ENCODE data around the gene GRAMD1B. TPM values are rescaled to one million over a fixed set of nuclear protein-coding genes. Genes with fewer than 3 reads are reported as not detected.
A peak's percentile ranks its signal among the peaks of the same experiment; 100 is the strongest.
"Not testable (repeated sequence)": the region's sequence is repeated elsewhere in the genome, so short reads cannot be mapped to it uniquely, and the experiment has no call there.

Gene GRAMD1B
- total RNA-seq, 4 donors from 2014 or later: 31.4 to 152 (median 123) TPM

DNA sequence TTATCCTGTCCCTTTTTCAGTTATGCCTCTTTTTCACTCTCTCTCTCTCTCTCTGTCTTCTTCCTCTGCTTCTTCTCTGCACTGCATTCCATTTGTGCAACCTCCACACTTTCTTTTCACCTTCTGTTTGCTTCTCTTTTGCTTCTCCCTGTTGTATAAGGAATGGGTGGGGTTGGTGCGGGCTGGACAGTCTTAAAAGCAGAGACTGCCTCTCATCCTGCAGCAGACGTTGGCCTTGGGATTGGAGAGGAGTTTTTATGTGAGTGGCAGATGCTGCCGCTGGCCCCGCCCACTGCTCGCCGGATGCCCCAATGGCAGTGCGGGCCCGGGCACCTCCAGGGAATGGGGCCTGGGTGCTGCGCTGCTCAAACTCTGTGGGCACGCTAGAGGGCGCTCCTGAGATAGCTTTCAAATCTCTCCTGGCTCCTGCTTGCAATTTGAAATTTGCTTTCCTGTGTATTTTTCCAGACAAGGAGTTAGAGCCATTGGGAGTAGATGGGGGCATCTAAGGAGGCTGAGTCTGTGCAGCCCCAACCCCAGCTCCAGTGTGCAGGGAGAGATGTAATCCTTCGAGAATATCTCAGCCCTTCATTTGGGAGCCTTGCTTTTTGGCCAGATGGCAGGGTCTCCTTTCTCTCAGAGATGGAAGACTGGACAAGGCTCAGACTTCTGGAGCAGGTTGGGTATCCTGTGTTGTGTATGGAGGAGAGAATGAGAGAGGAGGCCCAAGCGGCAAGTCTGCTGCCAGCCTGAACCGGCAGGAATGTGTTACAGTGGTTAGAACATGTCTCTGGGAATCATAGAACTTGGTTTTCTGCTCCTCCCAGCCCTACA is 81.2 kb downstream of the GRAMD1B start:
- H3K27ac ChIP-seq: no peak overlapping the region
- H3K9me3 ChIP-seq: no peaks in the 10 kb centered on the region
- H3K4me1 ChIP-seq: no peaks in the 10 kb centered on the region
- H3K27me3 ChIP-seq: no peaks in the 10 kb centered on the region
- H3K36me3 ChIP-seq: no peaks in the 10 kb centered on the region
- DNase-seq: peak; percentile 43 to 86 (median 86)
- TF ChIP-seq POLR2A (IDR thresholded peaks at IDR 0.05): no peak
- TF ChIP-seq, protein P1, sequence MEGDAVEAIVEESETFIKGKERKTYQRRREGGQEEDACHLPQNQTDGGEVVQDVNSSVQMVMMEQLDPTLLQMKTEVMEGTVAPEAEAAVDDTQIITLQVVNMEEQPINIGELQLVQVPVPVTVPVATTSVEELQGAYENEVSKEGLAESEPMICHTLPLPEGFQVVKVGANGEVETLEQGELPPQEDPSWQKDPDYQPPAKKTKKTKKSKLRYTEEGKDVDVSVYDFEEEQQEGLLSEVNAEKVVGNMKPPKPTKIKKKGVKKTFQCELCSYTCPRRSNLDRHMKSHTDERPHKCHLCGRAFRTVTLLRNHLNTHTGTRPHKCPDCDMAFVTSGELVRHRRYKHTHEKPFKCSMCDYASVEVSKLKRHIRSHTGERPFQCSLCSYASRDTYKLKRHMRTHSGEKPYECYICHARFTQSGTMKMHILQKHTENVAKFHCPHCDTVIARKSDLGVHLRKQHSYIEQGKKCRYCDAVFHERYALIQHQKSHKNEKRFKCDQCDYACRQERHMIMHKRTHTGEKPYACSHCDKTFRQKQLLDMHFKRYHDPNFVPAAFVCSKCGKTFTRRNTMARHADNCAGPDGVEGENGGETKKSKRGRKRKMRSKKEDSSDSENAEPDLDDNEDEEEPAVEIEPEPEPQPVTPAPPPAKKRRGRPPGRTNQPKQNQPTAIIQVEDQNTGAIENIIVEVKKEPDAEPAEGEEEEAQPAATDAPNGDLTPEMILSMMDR (IDR thresholded peaks at IDR 0.05): peak in 5 of 6 experiments; percentile 20 to 78 (median 73)
- no peak overlapping the region for H3K4me3 ChIP-seq

DNA sequence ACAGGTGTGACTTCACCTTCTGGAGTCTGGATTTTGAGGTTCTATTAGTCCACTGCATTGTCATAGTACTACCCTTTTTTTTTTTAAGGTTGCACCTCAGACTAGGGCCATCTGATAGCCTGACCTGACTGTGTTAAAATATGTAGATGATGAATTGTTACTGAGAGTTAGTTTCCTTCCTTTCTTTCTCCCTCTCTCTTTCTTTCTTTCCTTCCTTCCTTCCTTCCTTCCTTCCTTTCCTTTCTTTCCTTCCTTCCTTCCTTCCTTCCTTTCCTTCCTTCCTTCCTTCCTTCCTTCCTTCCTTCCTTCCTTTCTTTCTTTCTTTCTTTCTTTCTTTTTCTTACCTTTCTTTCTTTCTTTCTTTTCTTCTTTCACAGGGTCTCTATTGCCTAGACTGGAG is 83.2 kb downstream of the GRAMD1B start:
- H3K9me3 ChIP-seq, DNase-seq, H3K27me3 ChIP-seq, H3K27ac ChIP-seq, H3K36me3 ChIP-seq, H3K4me1 ChIP-seq, H3K4me3 ChIP-seq: not testable (repeated sequence)

DNA sequence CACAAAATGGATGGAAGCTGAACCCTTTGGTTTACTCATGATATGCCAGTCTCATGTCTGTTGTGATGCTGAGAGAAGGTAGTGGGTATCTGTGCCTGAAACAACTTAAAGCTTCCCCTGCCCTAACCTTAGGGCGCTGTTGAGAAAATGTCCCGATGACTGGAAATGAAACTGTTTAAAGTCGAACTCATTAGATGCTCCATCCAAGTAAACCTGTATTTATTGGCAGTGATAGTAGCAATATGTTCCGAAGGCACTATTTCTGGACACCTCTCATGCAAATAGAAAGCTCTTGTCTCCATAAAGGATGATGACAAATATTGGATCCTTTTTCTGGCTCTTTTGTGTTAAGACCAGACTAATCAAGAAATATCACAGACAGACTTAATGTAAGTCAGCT is 86.2 kb downstream of the GRAMD1B start:
- H3K27ac ChIP-seq: no peak overlapping the region
- TF ChIP-seq POLR2A (IDR thresholded peaks at IDR 0.05): no peak
- TF ChIP-seq, protein P1 (IDR thresholded peaks at IDR 0.05): no peak
- H3K9me3 ChIP-seq: no peaks in the 10 kb centered on the region
- DNase-seq: no peak
- H3K4me1 ChIP-seq: no peaks in the 10 kb centered on the region
- H3K36me3 ChIP-seq: no peaks in the 10 kb centered on the region
- no peaks in the 10 kb centered on the region for H3K27me3 ChIP-seq
- no peak overlapping the region for H3K4me3 ChIP-seq

DNA sequence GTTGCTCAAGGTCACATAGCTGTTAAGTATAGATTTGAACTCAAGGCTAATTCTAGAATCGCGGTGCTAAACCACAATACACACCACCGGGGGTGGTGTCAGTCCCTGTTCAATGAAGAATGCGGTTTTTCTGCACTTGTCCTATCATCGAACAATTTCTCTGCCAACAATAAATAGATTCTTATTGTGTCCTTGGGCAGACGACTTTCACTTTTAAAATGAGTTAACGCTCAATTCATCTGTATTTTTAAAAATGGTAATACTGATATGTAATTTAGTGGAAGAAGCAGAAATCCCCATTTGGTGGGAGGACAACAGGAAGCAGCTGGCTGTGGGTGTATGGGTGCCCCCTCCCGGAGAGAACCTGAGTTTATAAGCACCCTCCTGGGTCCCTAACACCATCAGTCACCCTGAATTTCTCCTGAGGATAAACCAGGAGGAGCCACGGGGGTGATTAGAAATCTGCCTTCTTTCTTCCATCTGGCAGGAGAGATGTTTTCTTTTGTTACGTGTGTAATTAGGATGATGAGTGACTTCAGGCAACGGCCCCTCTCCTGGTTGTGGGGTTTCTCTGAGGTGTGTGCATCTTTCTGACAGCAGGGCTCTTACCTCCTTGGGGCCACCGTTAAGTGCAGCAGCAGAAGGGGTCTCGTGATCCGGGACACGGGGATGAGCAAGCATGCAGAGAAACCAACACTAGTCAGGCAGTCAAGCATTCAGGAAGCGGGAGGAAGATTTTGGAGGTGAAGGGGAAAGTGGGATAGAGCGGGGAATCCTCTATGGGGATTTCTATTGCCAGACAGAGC is 87.7 kb downstream of the GRAMD1B start:
- no peak for TF ChIP-seq POLR2A (IDR thresholded peaks at IDR 0.05)
- TF ChIP-seq, protein P1 (IDR thresholded peaks at IDR 0.05): no peak
- no peaks in the 10 kb centered on the region for H3K4me1 ChIP-seq
- H3K27ac ChIP-seq: no peak overlapping the region
- no peaks in the 10 kb centered on the region for H3K27me3 ChIP-seq
- H3K36me3 ChIP-seq: no peaks in the 10 kb centered on the region
- DNase-seq: no peak
- H3K9me3 ChIP-seq: no peaks in the 10 kb centered on the region
- H3K4me3 ChIP-seq: no peak overlapping the region

DNA sequence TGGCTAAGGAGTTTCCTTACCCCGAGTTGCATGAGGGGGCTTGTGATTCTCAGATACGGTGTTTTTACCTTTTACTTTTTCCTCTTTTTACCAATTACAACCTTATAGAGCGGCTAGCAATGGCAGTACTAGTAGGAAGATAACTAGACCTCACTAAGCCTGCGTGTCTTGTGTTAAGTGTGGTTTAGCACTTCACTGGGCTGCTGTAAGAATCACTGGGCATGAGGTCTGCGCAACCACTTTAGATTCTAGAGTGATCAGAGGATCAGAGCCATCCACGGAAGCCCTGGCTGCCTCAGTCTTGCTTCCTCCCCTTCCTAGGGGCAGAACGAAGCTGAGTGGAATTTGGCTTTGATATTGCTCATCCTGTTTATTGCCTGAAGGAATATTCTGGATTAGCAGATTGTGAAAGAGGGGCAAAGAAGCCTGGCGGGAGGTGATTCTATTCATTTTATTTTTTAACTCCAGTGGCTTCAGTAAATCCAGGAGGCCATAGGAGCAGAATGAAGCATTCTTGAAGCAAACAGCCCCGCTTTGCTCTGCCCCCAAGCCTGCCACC is 88.5 kb downstream of the GRAMD1B start:
- DNase-seq: no peak
- no peaks in the 10 kb centered on the region for H3K27me3 ChIP-seq
- H3K4me3 ChIP-seq: no peak overlapping the region
- TF ChIP-seq, protein P1 (IDR thresholded peaks at IDR 0.05): no peak
- no peak for TF ChIP-seq POLR2A (IDR thresholded peaks at IDR 0.05)
- H3K36me3 ChIP-seq: no peaks in the 10 kb centered on the region
- H3K27ac ChIP-seq: no peak overlapping the region
- no peaks in the 10 kb centered on the region for H3K9me3 ChIP-seq
- H3K4me1 ChIP-seq: no peaks in the 10 kb centered on the region
